HG03025 (cell line): Measurements from ENCODE around the gene SLC25A25.

Experiments
- ATAC-seq: cut with Tn5 transposase; IDR thresholded peaks from one replicate; pipeline ENCODE4 v1.9.1; 2021; ENCODE audit warnings: mild to moderate bottlenecking, moderate library complexity; ENCODE audit not compliant: unreplicated experiment, low FRiP score

SLC25A25 gene

DNA sequence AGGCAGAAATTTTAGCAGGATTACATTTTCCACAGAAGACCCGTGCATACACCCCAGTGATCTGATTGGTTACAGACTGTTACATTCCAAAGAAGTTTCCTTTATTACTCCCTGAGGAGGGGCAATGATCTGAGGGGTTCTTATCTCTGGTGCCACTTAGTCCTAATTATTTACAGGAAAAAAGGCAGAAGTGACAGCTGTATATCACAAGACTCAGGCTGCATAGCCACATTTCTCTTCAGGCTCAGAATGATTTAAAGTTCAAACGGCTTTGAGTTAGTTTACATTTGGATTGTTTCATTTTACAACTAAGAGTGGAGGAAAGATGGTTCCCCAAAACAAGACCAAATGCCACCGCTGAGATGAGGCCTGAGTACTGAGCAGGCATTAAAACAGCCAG lies 18.2 kb upstream of the SLC25A25 start:
- ATAC-seq = no peak

DNA sequence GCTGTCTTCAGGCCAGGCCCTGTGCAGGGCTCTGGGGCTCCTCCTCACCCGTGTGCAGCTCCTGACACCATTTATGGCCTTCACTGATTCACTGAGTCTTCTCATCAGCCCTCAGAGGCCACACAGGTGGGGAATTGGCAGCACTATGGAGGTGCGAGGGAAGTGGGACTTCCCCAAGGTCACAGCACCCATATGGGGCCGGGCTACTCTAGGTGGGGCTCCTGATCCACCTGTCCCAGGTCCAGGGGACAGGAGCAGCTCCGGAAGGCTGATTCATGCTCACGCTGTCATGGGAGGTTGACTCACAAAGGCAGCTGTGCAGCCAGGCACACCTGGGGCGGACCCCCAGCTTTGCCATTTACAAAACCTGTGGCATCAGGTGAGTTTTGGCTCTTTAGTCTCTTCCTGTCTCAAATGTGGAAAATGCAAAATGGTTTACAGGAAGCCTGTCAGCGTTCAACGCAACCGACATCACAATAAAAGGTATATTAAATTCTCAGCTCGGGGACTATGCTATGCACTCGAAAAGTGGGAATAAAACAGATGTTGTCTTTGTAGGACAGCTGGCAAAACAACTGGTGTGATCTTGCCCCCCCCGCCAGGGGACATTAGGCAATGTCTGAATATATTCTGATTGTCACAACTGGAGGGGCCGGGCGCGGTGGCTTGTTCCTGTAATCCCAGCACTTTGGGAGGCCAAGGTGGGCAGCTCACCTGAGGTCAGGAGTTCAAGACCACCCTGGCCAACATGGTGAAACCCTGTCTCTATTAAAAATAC lies 15.9 kb upstream of the SLC25A25 start:
- no peak for ATAC-seq

- no peak for ATAC-seq
Measured at GRCh38 chr9:128053560-128053959, 14.5 kb upstream of the SLC25A25 start.

DNA sequence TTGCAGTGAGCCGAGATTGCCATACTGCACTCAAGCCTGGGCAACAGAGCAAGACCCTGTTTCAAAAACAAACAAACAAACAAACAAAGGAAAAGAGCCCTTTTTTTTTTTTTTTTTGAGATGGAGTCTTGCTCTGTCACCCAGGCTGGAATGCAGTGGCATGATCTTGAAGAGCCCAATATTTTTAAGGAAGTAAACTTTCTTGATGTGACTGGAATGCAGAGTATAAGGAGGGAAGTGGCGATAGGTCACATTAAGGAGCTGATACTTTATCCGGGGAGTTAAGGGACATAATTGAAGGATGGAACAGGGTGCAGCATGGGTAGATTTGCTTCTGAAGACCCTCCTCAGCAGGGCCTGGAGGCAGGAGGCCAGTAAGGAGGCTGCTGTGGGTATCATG lies 13.9 kb upstream of the SLC25A25 start:
- ATAC-seq = no peak

- ATAC-seq = no peak
Measured at GRCh38 chr9:128055344-128056040, 12.5 kb upstream of the SLC25A25 start.

DNA sequence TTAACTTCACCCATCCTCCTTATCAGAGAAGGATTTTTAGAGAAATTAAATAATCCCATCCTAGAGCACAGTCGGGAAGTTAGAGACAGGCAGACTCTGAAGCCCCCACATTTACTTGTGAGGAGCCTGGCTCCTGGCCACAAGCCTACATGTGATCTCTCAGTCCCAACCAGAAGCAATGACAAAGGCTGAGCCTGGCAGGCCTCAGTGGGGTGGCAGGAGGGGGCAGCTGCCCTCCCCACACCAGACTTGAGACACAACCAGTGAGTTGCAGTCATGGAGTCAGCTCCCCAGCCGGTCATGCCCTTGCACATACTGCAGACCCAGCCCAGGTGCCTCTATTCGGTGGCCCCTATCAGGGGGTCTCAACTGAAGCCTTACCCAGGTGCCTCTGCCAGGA lies 11.9 kb upstream of the SLC25A25 start:
- ATAC-seq = no peak

GRCh38 chr9:128056887-128057723 lies 10.9 kb upstream of the SLC25A25 start:
- no peak for ATAC-seq

- ATAC-seq = no peak
Measured at GRCh38 chr9:128057724-128058409, 10.2 kb upstream of the SLC25A25 start.

GRCh38 chr9:128059365-128059983 lies 8.6 kb upstream of the SLC25A25 start:
- no peak for ATAC-seq

- ATAC-seq = no peak
Measured at GRCh38 chr9:128061275-128061960, 6.6 kb upstream of the SLC25A25 start.

GRCh38 chr9:128062279-128062678 lies 5.8 kb upstream of the SLC25A25 start:
- no peak for ATAC-seq

DNA sequence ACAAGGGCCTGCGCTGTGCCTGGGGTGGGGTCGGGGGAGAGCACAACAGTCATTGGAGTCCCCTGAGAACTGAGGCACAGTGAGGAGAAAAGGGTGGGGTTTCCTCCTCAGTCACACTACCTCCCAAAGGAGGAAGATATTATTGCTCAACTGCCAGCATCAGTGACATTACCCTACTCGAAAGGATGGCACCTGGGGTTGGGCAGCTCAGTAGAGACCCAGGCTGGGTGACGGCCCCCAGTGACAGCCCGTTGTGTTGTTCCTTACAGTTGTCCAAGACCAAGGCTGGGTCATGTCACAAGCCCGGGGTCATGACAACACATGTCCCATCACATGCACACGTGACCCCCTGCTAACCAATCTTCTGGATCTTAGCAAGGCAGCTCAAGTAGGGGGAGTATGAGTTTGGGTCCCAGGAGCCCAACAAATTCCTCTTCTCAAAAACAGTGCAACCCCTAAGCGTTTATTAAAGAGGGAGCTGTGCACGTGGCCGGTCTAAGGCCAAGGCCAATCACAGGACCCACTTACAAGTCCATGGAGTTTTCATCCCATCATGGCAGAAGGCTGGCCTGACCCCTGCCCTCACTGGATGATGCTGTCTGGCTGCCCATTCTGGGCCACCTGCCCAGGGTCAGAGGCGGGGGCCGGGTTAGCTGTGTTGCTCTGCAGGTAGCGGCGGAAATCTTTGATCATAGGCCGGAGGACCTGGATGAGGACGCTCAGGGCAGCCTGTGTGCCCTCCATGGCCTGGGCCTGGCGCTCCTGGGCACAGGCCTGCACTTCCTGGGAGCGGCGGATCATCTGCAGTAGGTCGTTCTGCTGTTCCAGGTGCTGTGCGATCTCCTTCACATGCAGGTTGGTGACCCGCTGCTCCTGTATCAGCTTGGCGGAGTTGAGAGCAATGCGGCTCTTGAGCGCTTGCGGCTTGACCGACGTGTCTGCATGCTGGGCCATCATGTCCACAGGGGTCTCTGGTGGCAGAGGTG lies 4.9 kb upstream of the SLC25A25 start:
- no peak for ATAC-seq

DNA sequence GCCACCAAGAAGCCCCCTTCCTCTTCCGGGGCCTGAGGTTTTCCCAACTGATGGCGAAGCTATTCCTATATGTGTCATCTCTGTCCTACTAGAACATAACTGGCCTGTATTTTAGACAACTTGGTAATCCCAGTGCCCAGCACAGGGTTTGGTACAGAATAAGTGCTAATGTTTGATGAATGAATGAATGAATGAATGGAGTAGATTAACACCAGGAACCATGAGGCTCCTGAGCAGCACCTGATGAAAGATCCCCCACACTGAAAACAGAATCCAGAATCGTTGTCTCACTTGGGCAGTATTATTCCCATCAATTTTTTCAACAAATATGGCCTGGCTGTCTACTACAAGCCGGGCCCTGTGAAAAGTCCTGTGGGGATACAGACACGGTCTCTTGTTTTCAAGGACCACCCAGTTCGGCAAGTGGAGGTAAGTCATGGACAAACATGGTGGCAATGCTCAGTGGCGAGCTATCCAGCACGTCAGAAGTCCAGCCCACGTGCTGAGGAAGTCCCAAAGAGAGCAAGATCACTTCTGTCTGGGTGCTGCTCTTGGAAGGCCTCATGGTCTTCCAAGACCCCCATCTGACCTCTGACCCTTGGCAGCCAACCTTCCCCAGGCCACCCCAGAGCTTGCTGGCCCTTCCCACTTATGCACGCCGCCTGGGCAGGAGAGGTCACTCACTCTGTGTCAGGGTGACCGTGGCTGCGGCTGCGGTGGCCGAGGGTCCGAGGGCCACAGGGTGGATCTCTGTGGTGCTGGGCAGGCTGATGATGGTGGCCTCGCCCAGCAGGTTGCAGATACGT lies 1.9 kb upstream of the SLC25A25 start:
- ATAC-seq = no peak

DNA sequence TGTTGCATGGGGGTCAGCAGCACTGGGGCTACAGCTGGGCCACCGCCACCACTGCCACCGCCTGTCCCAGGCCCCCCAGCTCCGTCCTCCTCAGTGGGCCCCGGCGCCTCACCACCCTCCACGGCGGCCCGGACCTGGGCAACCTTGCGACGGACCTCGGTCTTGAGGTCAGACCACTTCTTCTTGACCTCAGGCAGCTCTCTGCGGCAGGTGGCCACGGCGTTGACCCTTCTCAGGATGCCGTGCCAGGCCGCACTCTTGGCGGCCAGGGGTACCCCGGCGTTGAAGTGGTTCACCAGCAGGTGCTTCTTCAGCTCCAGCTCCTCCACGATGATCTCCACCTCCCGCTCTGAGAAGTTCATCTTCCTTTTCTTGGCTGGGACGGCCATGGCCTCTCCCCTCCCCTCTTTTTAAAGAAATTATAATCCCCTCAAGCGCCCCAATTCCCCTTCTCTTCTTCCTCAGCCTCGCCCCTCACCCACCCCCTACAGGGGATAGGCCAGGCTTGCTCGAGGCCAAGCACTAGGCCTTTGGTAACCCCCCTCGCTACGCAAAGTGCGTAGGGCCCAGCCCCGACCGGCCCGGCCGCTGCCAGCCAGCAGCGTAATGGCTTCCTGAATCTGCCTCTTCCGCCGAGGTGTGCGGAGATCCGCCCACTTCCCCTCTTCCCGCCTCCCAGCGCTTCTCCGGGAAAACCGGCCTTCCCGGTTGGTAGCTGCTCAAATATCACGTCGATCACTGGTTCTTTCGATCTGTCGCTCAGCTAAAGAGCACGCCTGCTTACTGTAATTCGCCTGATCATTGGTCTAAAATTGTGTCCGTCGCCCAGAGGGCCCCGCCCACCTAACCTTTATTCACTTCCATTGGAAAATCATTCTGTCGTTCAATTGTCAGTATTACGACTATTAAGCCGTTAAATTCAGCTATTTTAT lies 1.1 kb upstream of the SLC25A25 start, which contains the start of gene NAIF1:
Gene NAIF1 (minus strand): TSS at position 608 of the 932 bp plus-strand sequence. CDS start 219 bp downstream, at position 389.
- peak; percentile 51 for ATAC-seq

GRCh38 chr9:128068386-128069205 lies 564 bp downstream of the SLC25A25 start:
- ATAC-seq = peak; percentile 3

DNA sequence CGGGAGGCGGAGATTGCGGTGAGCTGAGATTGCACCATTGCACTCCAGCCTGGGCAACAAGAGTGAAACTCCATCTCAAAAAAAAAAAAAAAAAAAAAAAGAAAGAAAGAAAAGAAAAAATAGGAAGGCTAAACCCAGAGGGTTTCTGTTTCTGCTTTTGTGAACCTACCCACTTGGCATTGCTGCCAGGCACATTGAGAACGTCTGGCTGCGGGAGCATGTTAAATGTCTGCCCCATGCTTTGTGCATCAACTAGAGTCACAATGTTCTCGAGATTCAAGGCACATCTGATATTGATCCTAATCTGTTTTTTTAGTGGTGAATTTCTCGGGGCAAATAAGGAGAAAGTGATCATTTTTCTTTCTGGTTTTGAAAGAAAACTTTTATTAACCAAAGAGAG lies 2.8 kb downstream of the SLC25A25 start:
- no peak for ATAC-seq
